GM18868 (cell line): ENCODE data around the gene TMPO.
"Not testable (repeated sequence)": the region's sequence is repeated elsewhere in the genome, so short reads cannot be mapped to it uniquely, and the experiment has no call there.

ENCODE experiments used
- ATAC-seq: cut with Tn5 transposase; IDR thresholded peaks from one replicate; pipeline ENCODE4 v1.9.1; 2021; ENCODE audit warnings: mild to moderate bottlenecking, moderate library complexity; ENCODE audit not compliant: unreplicated experiment

Gene TMPO

DNA sequence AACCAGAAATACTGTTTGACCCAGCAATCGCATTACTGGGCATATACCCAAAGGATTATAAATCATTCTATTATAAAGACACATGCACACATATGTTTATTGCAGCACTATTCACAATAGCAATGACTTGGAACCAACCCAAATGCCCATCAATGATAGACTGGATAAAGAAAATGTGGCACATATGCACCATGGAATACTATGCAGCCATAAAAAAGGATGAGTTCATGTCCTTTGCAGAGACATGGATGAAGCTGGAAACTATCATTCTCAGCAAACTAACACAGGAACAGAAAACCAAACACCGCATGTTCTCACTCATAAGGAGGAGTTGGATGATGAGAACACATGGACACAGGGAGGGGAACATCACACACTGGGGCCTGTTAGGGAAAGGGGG lies 61.4 kb downstream of the TMPO start:
- not testable (repeated sequence) for ATAC-seq

DNA sequence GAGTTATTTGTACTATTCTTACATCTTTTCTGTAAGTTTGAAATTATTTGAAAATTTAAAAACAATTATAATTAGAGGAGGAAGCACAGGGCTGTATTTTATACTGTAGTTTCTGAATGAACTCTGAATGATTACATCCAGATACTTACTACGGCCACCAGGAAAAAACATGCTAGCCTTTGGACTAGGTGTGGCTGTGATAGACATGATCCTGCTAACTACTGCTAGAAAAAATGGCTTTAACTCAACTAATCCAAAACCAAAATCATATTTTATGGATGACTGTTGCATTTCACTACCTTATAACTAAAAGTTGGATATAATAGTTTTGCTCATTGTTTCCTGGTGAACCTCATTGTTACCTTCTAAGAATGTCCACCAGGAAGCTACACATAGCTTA lies 63.0 kb downstream of the TMPO start:
- ATAC-seq = no peak

DNA sequence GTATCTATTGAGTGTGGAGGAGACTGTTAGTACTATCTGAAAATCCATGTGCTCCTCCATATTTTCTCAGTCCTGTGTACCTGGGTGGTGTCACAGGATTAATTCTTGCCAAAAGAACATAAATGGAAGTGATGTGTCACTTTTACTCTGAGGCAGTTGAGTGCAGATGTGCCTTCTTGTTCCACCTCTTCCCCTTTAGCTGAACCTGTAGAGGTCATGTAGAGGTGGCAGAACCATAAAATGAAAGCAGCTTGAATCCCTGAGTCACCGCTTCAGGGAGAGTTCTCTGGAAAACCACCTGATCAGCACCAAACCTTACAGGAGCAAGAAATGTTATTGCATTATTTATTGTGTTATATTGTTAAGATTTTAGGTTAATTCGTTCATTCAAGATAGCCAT lies 63.4 kb downstream of the TMPO start:
- ATAC-seq = no peak

DNA sequence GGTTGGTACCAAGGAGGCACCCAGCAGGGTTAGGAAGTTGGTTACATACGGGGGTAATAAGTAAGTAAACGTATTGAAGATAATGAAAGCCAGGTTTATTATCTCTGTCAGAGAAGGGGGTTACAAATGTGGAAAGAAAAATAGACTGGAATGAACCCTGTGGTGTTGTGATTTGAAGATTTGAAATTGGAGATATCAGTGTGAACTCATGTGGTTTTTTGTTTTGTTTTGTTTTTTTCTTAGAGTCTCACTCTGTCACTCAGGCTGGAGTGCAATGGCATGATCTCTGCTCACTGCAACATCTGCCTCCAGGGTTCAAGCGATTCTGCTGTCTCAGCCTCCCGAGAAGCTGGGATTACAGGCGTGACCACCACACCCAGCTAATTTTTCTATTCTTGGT lies 64.0 kb downstream of the TMPO start:
- ATAC-seq = no peak

DNA sequence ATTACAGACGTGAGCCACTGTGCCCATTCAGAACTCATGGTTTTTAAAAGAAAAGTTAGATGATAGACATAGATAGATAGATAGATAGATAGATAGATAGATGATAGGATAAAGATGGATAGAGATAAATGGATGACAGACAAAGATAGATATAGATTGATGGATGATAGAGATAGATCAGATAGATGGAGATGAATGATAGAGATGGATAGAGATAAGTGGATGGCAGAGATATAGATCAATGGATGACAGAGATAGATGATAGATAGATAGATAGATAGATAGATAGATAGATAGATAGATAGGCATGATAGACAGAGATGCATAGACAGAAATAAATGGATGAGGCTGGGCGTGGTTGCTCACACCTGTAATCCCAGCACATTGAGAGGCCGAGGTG lies 64.4 kb downstream of the TMPO start:
- no peak for ATAC-seq

DNA sequence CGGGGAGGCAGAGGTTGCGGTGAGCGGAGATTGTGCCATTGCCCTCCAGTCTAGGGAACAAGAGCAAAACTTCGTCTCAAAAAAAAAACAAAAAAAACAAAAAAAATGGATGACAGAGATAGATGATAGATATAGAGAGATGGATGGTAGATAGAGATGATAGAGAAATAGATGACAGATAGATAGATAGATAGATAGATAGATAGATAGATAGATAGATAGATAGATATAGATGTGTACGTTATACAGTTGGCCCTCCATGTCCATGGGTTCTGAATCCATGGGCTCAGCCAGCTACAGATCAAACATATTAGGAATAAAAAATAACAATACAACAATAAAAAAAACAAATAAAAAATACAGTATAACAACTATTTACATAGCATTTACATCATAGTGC lies 65.3 kb downstream of the TMPO start:
- no peak for ATAC-seq

DNA sequence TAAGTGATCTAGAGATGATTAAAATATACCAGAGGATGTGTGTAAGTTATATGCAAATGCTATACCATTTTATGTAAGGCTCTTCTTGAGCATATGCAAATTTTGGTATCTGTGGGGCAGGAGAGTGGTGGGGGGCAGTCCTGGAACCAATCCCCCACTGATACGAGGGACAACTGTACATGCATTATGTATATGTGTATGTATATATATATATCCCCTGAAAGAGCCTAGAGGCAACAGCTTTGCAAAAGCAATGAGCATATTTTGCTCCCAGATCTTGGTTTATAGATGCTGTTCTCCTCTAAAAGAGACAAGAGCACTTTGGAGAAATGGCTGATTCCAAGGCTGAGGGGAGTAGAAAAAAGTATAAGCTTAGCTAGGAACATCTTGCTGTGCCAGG lies 65.7 kb downstream of the TMPO start:
- ATAC-seq = no peak

DNA sequence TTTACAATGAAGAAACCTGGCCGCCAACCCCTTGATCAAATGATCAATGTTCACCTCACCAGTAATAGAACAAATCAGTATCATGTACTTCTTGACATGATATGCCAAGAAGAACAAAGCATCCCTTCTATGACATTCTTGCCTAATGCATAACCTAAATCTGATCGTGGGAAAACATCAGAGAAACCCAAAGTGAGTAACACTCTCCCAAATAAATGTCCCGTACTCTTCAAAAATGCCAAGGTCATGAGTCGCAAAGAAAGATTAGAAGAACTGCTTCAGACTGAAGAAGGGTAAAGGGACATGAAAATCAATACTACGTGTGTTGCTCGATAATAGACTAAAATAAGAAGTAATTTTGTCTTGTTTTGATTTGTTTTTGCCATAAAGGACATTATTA lies 66.7 kb downstream of the TMPO start:
- ATAC-seq = no peak

DNA sequence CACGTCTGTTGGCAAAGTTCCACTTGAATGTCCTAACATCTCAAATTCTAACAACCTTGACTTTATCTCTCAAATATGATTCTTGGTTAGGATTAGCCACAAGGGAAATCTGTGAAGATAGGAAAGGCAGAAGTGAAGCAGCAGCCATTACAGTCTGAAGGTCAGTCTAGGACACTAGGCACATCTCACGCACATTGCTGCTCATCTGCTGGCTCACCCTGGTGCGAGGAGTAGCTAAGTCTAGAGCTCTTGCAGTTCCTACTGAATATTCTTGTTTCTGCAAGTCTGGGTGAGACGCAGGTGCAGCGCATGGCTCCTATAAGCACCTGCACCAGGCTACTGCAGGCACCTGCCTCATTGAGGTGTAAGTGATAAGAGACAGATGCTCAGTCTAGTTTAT lies 71.7 kb downstream of the TMPO start:
- ATAC-seq = no peak

DNA sequence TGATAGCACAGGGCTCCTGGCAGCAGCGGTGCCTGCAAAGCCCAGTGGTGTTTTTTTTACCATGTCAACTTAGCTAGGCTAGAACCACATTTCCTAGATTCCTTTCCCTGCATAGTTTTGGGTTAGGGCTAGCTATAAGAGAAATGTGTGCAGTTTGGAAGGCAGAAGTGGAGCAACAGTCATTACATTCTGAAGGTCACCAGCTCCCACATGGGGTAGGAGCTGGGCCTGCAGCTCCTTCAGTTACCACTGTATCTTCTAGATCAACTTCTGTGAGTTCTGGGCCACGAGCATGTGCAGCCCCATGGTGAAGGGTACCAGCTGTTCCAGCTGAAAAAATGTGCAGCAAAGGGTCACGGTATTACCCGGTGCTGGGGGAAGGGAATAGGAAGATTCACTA lies 75.8 kb downstream of the TMPO start:
- ATAC-seq = no peak

DNA sequence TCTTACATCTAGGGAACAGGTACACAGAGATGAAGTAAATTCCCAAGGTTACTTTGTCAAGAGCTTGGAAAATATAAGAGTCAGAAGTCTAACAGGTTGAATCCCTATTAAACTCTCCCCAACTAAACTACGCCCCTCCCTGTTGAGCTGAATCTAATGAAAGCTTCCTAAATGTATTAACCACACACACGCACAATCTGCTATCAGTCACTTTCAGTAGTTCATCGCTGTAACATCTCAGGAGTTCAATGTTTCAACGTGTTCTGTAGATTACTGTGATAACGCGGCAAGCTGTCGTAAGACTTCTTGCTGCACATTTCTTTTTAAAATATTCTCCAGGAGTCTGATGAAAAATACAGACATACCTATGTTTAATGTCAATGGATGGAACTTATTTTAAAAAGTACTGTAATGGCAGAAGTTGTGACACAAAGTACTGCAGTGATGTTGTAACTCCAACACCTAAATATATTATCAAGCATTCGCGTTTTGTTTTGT lies 77.5 kb downstream of the TMPO start:
- no peak for ATAC-seq

DNA sequence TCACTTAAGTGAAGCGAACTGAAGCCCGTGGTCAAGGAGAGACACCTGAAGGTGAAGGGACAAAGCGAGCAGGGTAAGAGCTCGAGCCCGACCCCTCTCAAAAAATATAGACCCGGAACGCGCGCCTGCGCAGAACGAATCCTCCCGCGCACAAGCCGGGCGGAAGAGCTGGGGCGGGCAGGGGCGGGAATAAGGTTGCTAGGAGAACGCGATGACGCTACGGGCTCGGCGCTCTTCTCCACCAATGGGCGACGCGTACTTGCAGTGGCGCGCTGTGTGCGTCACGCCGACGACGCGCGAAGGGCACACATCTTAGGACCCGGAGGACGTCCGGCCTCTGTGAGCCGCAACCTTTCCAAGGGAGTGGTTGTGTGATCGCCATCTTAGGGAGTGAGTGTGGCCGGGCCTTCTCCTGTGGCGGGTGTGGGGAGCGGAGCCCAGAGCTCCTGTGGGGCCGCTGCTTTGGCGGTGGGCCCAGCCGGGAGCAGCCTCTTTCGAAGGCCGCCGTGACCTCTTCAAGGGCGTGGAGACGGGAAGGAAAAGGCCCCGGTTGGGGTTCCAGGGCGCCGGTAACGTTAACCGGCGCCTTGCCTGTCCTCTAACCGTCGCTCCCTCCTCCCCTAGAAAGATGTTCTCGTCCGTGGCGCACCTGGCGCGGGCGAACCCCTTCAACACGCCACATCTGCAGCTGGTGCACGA lies 78.1 kb downstream of the TMPO start, which contains the start of gene SLC25A3:
TSS of gene SLC25A3 (plus strand) at position 336 of the 699 bp plus-strand sequence. CDS start at position 629, 293 bp downstream.
- peak; percentile 99 for ATAC-seq

DNA sequence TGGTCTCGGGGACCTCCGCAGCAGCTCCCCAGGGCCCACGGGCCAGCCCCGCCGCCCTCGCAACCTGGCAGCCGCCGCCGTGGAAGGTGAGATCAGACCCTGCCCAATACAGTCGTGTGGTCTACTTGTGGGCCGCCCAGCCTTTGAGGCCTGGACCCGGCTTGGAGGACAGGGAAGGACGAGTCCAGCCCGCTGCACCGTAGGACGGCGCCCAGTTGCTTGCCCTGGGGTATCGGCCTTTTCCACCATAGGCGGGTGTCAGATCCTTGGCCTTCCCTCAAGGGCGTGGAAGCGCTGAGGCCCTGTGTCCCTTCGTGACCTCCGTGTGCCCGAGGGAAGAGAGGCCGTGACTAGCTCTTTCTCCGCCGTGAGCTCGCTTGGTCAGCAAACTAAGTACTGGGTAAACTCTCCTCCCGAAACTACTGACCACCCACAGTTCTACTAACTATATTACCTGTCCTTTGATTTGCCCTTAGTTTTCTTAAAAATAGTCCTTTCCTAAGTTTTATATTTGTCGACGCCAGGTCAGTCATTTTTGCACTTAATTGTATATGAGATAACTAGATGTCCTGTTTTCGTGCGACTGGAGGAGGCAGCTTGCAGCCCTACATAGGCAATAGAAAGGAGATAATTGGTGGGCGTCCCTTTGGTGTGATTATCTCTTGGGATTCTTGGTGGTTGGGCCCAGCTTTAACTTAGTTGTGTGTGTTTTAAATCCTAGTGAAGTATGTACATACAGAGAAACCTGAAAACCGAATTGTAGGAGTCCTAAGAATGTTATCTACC lies 78.9 kb downstream of the TMPO start:
- no peak for ATAC-seq

DNA sequence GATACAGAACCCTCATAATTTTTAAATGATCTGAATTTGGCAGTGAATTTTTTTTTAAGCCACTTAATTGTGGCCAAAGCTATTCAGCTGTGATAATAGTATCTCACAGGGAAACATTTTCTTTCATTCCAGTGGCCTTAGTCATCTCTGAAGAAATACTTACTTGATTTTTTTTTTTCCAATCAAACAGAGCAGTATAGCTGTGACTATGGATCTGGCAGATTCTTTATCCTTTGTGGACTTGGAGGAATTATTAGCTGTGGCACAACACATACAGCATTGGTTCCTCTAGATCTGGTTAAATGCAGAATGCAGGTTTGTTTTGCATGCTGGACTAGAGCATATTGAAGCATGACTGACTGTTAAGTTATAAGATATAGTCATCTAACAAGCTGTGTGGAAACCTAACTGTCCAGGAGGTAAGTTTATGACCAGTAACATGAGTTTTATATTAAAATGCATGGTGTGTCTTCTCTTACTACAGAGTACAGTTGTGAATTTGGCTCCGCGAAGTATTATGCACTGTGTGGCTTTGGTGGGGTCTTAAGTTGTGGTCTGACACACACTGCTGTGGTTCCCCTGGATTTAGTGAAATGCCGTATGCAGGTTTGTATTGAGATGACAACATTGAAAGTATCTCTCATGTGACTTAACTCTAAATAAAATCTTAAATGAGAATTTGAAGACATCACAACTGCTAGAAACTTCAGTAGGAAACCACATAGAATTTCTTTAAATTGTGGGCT lies 80.0 kb downstream of the TMPO start:
- no peak for ATAC-seq

DNA sequence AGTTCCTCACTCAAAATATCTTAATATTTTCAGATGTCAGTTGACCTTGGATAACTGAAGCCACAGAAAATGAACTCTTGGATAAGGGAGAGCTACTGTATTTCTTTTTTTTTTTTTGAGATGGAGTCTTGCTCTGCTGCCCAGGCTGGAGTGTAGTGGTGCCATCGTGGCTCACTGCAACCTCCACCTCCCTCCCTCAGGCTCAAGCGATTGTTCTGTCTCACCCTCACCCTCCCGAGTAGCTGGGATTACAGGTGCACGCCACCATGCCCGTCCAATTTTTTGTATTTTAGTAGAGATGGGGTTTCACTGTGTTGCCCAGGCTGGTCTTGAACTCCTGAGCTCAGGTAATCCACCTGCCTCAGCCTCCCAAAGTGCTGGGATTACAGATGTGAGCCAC lies 81.9 kb downstream of the TMPO start:
- ATAC-seq = not testable (repeated sequence)
